GM10248 (cell line): ENCODE data around the gene COQ2.
"Not testable (repeated sequence)": the region's sequence is repeated elsewhere in the genome, so short reads cannot be mapped to it uniquely, and the experiment has no call there.

Experiments used
- CTCF ChIA-PET: fragments of 300-600 bp; sonication (Branson Sonifier 250); formaldehyde crosslinking; extraction: SDS; loops from one replicate; lab custom pipeline; 2021; ENCODE audit warnings: antibody characterized with exemption; lab: Yijun Ruan, JAX
- POLR2A ChIA-PET: fragments of 350-650 bp; sonication (Branson Sonifier 250); formaldehyde crosslinking; extraction: SDS; loops from one replicate; lab custom pipeline; 2020; ENCODE audit warnings: antibody characterized with exemption; lab: Yijun Ruan, JAX
- DNase-seq: peaks from one replicate; pipeline ENCODE4 v3.0.0; 2012; ENCODE audit errors: extremely low spot score
- TF ChIP-seq, protein P1 (sequence below): IDR thresholded peaks from 2 replicates; pipeline ENCODE4 v1.5.1; 2012; ENCODE audit warnings: mild to moderate bottlenecking, low read depth; ENCODE audit errors: extremely low read depth, missing control alignments, control extremely low read depth

COQ2 gene

DNA sequence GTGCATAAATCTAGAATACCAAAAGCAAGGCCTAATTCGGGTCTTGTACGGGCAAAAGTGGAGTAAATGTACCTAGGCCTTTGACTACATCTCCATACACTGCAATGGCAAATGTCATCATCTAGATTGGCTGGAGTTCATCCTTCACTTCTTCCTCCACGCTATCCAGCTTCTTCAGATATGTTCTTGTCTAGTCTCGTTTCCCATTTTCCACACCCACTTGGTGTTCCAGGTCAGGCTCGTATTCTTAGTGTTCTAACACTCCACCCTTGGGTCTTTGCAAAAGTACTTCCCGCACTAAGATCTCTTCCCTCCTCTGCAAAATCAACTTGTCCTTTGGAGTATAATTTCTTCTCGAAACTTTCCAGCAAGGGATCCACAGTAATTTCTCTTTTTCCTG lies 1.4 kb downstream of the COQ2 start:
- POLR2A ChIA-PET, result no interaction called here
- CTCF ChIA-PET, result interaction anchor here (0.7 to 3.4 kb wide), 13 partner anchors 8 to 561 kb away, joined by 3 to 15 read pairs (median 5); partner anchors contain the start of gene COPS4
- TF ChIP-seq, protein P1, sequence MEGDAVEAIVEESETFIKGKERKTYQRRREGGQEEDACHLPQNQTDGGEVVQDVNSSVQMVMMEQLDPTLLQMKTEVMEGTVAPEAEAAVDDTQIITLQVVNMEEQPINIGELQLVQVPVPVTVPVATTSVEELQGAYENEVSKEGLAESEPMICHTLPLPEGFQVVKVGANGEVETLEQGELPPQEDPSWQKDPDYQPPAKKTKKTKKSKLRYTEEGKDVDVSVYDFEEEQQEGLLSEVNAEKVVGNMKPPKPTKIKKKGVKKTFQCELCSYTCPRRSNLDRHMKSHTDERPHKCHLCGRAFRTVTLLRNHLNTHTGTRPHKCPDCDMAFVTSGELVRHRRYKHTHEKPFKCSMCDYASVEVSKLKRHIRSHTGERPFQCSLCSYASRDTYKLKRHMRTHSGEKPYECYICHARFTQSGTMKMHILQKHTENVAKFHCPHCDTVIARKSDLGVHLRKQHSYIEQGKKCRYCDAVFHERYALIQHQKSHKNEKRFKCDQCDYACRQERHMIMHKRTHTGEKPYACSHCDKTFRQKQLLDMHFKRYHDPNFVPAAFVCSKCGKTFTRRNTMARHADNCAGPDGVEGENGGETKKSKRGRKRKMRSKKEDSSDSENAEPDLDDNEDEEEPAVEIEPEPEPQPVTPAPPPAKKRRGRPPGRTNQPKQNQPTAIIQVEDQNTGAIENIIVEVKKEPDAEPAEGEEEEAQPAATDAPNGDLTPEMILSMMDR, result no peak
- DNase-seq, result no peak

DNA sequence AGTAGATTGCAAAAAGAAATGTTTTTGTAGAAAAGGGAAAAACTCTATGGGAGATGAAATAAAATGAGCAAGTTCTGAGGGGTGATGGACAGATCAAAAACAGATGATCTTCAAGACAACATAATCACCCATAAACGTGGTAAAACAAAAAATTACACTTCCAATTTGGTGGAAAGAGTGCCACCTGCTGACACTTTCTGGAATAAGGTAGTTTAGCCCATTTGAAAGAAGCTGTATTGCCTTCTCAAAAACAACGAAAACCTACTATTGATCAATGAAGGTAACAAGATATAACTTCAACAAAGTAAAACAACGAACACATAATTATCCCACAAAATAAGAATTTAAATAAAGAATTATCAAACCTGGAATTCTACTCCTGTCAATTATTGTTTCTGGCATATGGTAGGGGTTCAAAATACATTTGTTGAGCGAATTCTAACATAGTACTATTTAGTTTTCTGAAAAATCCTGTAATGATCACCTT lies 2.5 kb downstream of the COQ2 start:
- peak; percentile 42 for DNase-seq
- TF ChIP-seq, protein P1, result peak; percentile 71
- ChIA-PET CTCF (interaction anchor here (0.6 to 3.8 kb wide), 30 partner anchors 8 to 823 kb away, joined by 3 to 35 read pairs (median 5); partner anchors contain the start of genes COPS4 and PLAC8), POLR2A (no interaction called here)

DNA sequence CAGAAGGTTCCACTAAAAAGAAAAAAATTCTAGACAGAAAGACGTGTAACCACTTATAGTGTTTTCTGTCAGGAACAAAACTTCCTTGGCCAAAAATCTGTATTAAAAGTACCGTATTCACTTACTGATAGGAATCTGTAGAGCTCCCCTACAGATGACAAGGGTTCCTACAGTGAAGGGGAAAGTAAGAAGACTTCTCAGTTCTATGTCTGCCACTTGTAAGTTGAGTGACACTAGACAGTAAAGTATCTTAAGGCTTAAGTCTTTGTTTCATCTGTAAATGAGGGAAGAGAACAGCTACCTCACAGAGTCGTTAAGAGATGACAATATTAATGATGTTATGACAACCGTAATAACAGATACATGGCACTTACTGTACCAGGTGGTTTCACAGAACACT lies 3.3 kb downstream of the COQ2 start:
- ChIA-PET CTCF (interaction anchor here (0.6 to 3.8 kb wide), 21 partner anchors 9 to 560 kb away, joined by 3 to 35 read pairs (median 6); partner anchors contain the start of genes COPS4 and PLAC8), POLR2A (no interaction called here)
- TF ChIP-seq, protein P1, result no peak
- no peak for DNase-seq

DNA sequence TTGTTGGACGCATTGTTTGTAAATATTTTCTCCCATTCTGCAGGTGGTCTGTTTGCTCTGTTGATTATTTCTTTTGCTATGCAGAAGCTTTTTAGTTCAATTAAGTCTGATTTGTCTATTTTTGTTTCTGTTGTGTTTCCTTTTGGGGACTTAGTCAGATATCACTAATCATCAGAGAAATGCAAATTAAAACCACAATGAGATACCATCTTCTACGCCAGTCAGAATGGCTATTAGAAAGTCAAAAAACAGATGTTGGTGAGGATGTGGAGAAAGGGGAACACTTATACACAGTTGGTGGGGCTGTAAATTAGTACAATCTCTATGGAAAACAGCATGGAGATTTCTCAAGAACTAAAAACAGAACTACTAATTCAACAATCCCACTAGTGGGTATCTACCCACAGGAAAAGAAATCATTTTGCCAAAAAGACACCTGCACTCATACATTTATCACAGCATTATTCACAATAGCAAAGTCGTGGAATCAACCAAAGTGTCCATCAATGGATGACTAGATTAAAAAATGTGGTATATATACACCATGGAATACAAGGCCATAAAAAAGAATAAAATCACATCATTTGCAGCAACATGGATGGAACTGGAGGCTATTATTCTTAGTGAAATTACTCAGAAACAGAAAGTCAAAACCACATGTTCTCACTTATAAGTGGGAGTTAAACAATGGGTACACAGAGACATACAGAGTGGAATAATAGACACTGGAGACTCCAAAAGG lies 8.1 kb downstream of the COQ2 start:
- ChIA-PET CTCF (interaction anchor here (3.1 kb wide), 1 partner anchor 8 kb away, joined by 13 read pairs; the partner anchor contains the start of gene COQ2), POLR2A (no interaction called here)
- DNase-seq, result no peak
- TF ChIP-seq, protein P1, result no peak

DNA sequence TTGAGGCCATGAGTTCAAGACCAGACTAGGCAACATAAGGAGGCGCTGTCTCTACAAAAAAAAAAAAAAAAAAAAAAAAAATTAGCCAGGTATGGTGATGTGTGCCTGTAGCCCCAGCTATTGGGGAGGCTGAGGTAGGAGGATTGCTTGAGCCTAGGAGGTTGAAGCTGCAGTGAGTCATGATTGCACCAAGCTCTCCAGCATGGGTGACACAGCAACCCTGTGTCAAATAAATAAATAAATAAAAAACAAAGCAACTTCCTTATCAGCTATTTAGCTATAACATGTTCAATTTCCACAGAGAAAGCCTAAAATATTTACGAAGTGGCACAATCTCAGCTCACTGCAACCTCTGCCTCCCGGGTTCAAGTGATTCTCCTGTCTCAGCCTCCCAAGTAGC lies 10.7 kb downstream of the COQ2 start:
- CTCF ChIA-PET, result interaction anchor here (0.9 to 3.1 kb wide), 4 partner anchors 8 to 566 kb away, joined by 3 to 13 read pairs (median 4); partner anchors contain the start of gene COQ2
- not testable (repeated sequence) for DNase-seq

DNA sequence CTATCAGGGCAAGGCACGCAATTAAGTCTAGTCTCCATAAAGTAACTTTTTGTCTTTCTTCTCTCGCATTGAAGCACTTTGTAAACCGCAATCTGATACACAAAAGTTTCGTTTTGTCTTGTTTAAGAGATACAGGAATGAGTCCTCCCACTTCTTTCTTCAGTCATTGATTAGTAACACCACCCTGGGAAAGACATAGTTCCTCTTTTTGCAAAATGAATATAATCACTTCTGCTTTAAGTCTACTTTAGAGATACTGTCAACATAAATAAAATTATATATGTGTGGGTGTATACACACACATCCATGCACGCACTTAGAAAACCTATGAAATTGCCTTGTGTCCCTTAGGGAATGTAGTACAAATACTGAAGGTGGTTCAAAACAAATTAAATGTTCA lies 11.7 kb downstream of the COQ2 start:
- ChIA-PET POLR2A (no interaction called here), CTCF (interaction anchor here (0.9 to 3.4 kb wide), 6 partner anchors 8 to 565 kb away, joined by 3 to 33 read pairs (median 4); partner anchors contain the start of gene PLAC8)
- TF ChIP-seq, protein P1, result no peak
- DNase-seq, result peak; percentile 51

More for the DNA sequence above, 10.7 kb downstream of the COQ2 start:
- POLR2A ChIA-PET, result not testable (repeated sequence)
